ENCODE data around the gene ZNF385B. TPM values are rescaled to one million over a fixed set of nuclear protein-coding genes. Genes with fewer than 3 reads are reported as not detected.

Gene ZNF385B
- total RNA-seq, 1 experiment from 2014 or later: 0.57 TPM

DNA sequence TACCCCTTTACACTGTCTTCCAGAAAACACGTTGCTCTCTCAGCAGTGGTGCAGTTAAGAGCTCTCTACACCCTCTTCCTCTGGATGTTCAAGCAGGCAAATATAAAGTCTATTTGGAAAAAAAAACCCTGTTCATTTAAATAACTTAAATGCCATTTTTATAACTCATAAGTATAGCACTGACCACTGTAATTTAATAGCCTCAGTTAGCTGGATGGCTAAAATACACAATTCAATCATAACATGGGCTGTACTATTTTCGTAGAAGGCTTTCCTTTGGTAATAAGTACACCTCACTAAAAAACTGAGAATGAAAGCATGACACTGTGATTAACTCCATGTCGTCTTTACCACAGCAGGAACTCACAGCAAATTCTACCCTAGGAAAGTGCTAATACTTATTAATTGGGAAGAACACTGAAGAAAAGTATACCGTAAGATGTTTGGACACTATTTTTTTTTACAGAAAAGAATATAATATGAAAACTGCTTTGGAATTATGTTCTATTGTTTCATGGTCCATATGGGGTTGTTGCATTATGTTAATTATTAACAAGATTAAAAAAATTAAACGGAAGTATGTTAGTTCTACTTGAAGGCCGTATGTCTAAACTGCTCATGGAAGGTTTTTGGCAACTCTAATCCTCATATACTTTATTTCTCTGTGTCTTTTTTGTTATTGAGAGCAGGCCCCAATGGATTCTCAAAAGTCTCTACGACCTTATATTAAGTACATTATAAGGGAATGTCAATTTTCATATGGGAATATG lies 269.1 kb downstream of the ZNF385B start:
- TF ChIP-seq, protein P1, sequence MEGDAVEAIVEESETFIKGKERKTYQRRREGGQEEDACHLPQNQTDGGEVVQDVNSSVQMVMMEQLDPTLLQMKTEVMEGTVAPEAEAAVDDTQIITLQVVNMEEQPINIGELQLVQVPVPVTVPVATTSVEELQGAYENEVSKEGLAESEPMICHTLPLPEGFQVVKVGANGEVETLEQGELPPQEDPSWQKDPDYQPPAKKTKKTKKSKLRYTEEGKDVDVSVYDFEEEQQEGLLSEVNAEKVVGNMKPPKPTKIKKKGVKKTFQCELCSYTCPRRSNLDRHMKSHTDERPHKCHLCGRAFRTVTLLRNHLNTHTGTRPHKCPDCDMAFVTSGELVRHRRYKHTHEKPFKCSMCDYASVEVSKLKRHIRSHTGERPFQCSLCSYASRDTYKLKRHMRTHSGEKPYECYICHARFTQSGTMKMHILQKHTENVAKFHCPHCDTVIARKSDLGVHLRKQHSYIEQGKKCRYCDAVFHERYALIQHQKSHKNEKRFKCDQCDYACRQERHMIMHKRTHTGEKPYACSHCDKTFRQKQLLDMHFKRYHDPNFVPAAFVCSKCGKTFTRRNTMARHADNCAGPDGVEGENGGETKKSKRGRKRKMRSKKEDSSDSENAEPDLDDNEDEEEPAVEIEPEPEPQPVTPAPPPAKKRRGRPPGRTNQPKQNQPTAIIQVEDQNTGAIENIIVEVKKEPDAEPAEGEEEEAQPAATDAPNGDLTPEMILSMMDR (IDR thresholded peaks at IDR 0.05; ENCODE audit: unreplicated experiment): no peak
- no peak overlapping the region for H3K4me3 Mint-ChIP-seq (ENCODE audit: low read depth, unreplicated experiment)

DNA sequence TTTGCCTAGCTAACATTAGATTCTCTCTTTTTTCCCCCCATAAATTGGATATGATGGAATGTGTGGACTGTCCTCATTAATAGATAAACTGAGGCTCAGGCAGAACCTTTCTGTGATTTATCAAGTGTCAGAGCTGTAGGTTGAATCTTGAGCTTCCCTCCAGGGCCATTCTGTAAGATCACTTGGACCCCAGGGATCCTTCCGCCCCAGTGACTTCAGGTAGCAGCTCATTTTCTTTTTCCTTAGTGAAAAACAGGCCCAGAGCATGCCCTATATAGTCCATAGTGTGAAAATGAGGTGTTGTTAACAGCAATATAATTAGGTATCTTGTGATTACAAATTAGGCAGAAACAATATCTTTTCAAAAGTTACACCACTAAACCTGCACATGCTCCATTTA lies 269.7 kb downstream of the ZNF385B start:
- H3K4me1 Mint-ChIP-seq (ENCODE audit: low read depth, unreplicated experiment): peaks cover 6% of the 10 kb centered on the region
- no peak for DNase-seq
- H3K27ac Mint-ChIP-seq (ENCODE audit: unreplicated experiment): no peak overlapping the region
- intact Hi-C loops (cut with micrococcal nuclease; ENCODE audit: unreplicated experiment): no loop called here
- BruUV-seq (replicated peaks): no TSS peak
- CTCF ChIA-PET: no interaction called here
- H3K27me3 Mint-ChIP-seq (ENCODE audit: unreplicated experiment): no peaks in the 10 kb centered on the region
- no peak overlapping the region for H3K4me3 Mint-ChIP-seq (ENCODE audit: low read depth, unreplicated experiment)
- H3K9me3 Mint-ChIP-seq (ENCODE audit: low read depth, unreplicated experiment): no peaks in the 10 kb centered on the region
- H3K36me3 Mint-ChIP-seq (ENCODE audit: insufficient read depth, unreplicated experiment): no peaks in the 10 kb centered on the region
- TF ChIP-seq, protein P1 (IDR thresholded peaks at IDR 0.05; ENCODE audit: unreplicated experiment): no peak

More for the DNA sequence above, 269.1 kb downstream of the ZNF385B start:
- Mint-ChIP-seq H3K36me3 (ENCODE audit: insufficient read depth, unreplicated experiment) (no peaks in the 10 kb centered on the region), H3K27me3 (ENCODE audit: unreplicated experiment) (no peaks in the 10 kb centered on the region), H3K27ac (ENCODE audit: unreplicated experiment) (no peak overlapping the region), H3K4me1 (ENCODE audit: low read depth, unreplicated experiment) (peaks cover 6% of the 10 kb centered on the region), H3K9me3 (ENCODE audit: low read depth, unreplicated experiment) (no peaks in the 10 kb centered on the region)
- intact Hi-C loops (cut with micrococcal nuclease; ENCODE audit: unreplicated experiment): no loop called here
- DNase-seq: no peak
- CTCF ChIA-PET: no interaction called here
- no TSS peak for BruUV-seq (replicated peaks)

DNA sequence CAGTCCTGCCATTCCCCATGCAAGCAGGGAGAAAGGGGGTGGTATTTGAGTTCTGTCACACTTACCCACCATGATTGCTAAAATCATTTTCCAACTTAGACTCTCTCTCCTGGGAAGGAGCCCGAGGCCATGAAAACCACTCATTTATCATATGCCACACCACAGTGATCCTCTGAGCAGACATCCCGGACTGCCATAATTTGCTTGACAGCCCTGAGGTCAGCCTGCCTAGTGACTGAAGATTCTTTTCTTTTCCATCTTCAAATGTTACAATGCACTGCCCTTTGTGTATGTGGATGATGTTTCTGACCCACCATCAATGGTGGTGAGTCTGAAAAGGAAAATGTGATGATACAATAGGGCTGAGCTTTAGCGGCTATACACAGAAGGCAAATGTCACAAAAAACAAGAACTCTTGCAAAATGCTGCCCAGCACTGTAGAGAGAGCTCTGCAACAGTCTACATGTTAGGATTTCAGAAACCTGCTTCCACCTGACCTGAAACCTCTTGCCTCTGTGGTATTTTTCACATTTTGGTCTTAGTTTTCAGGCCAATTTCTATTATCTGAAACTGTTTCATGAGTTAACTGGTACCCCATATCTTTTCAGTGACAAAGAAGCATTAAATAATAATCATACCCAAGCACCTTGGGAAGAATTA lies 272.8 kb downstream of the ZNF385B start:
- H3K4me3 Mint-ChIP-seq (ENCODE audit: low read depth, unreplicated experiment): no peak overlapping the region
- no peaks in the 10 kb centered on the region for H3K27me3 Mint-ChIP-seq (ENCODE audit: unreplicated experiment)
- BruUV-seq (replicated peaks): no TSS peak
- intact Hi-C loops (cut with micrococcal nuclease; ENCODE audit: unreplicated experiment): no loop called here
- CTCF ChIA-PET: interaction anchor here (0.6 kb wide), 1 partner anchor 18 kb away, joined by 3 read pairs; no protein-coding TSS in a partner anchor
- no peaks in the 10 kb centered on the region for H3K36me3 Mint-ChIP-seq (ENCODE audit: insufficient read depth, unreplicated experiment)
- DNase-seq: no peak
- no peak overlapping the region for H3K27ac Mint-ChIP-seq (ENCODE audit: unreplicated experiment)
- TF ChIP-seq, protein P1 (IDR thresholded peaks at IDR 0.05; ENCODE audit: unreplicated experiment): no peak
- H3K9me3 Mint-ChIP-seq (ENCODE audit: low read depth, unreplicated experiment): no peaks in the 10 kb centered on the region
- no peaks in the 10 kb centered on the region for H3K4me1 Mint-ChIP-seq (ENCODE audit: low read depth, unreplicated experiment)

DNA sequence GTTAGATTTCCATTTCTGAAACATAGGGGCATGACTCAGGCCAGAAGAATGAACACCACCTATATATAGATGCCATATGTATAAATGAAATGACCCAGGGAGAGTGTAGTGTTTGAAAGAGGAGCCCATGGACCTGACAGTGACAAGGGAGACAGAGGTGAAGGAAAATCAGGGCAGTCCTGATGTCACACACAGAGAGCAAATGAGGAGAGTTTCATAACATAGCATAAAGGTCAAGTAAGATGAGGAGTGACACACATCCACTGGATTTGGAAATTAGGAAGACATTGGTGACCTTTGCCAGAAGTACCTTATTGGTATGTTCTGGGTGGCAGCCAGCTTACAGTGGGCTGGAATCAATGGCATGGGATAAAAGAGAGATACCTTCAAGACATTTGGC lies 276.7 kb downstream of the ZNF385B start:
- DNase-seq: no peak
- Mint-ChIP-seq H3K9me3 (ENCODE audit: low read depth, unreplicated experiment) (no peaks in the 10 kb centered on the region), H3K4me1 (ENCODE audit: low read depth, unreplicated experiment) (peaks cover 10% of the 10 kb centered on the region), H3K27me3 (ENCODE audit: unreplicated experiment) (no peaks in the 10 kb centered on the region), H3K36me3 (ENCODE audit: insufficient read depth, unreplicated experiment) (no peaks in the 10 kb centered on the region), H3K4me3 (ENCODE audit: low read depth, unreplicated experiment) (no peak overlapping the region), H3K27ac (ENCODE audit: unreplicated experiment) (no peak overlapping the region)
- CTCF ChIA-PET: no interaction called here
- no TSS peak for BruUV-seq (replicated peaks)
- TF ChIP-seq, protein P1 (IDR thresholded peaks at IDR 0.05; ENCODE audit: unreplicated experiment): no peak
- intact Hi-C loops (cut with micrococcal nuclease; ENCODE audit: unreplicated experiment): no loop called here

All from Calu3 (cell line).